AG04450 (cell line): ENCODE measurements around the gene SLC5A9. TPM values are rescaled to one million over a fixed set of nuclear protein-coding genes. Genes with fewer than 3 reads are reported as not detected.

Experiments
- CTCF ChIA-PET: fragments of 300-600, 350-600 bp; formaldehyde crosslinking; extraction: SDS; loops from one replicate; lab custom pipeline; 2022; ENCODE audit warnings: antibody characterized with exemption, inconsistent platforms; lab: Charles Lee
- POLR2A ChIA-PET: fragments of 350-600 bp; formaldehyde crosslinking; extraction: SDS; loops from one replicate; lab custom pipeline; 2021; ENCODE audit warnings: antibody characterized with exemption, inconsistent platforms; lab: Yijun Ruan, JAX
- DNase-seq: peaks from one replicate; pipeline ENCODE4 v3.0.0-alpha.2; 2011; ENCODE audit warnings: low read depth, low spot score
- H3K27ac ChIP-seq: one replicate; pipeline ENCODE4 v1.5.1; 2012; ENCODE audit warnings: low read depth, low read length, control low read depth
- H3K27me3 ChIP-seq: one replicate; pipeline ENCODE4 v1.6.0; 2012; ENCODE audit warnings: low read length; ENCODE audit not compliant: control insufficient read depth, insufficient read depth
- H3K4me3 ChIP-seq: 2 replicates; pipeline ENCODE4 v1.5.1; 2011; ENCODE audit warnings: mild to moderate bottlenecking, low read depth, low read length, control low read depth
- H3K9me3 ChIP-seq: 2 replicates; pipeline ENCODE4 v1.5.1; 2012; ENCODE audit warnings: low read length; ENCODE audit not compliant: control insufficient read depth, insufficient read depth
- polyA plus RNA-seq: library from polyadenylated mRNA; depleted of rRNA; stranded (reverse); fragments of >200 nt; gene quantifications from 2 replicates; pipeline ENCODE4 v1.2.3, GENCODE V29; 2011
- TF ChIP-seq, protein P1 (sequence below): IDR thresholded peaks from 2 replicates; pipeline ENCODE4 v1.5.1; 2011; ENCODE audit warnings: low read depth, low read length, control low read depth, inconsistent platforms

Gene SLC5A9
- polyA plus RNA-seq, 1 experiment = not detected

DNA sequence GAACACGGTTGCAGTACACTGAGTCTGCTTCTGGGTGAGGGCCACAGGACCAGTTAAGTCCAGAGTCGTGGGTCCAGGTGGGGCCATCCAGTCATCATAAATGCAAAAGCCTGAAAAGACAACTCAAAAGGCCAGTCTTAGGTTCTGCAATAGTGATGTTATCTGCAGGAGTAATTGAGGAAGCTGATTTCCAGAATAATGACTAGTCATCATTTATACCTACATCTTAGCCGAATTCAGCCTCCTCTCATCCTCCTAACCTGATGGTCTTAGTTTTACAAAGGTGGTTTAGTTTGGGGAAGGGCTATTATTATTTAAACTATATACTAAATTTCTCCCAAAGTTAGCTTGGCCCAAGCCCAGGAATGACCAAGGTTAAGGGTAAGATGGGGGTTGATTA is 23.5 kb upstream of the SLC5A9 start:
- no peaks in the 10 kb centered on the region for H3K27me3 ChIP-seq
- TF ChIP-seq, protein P1, sequence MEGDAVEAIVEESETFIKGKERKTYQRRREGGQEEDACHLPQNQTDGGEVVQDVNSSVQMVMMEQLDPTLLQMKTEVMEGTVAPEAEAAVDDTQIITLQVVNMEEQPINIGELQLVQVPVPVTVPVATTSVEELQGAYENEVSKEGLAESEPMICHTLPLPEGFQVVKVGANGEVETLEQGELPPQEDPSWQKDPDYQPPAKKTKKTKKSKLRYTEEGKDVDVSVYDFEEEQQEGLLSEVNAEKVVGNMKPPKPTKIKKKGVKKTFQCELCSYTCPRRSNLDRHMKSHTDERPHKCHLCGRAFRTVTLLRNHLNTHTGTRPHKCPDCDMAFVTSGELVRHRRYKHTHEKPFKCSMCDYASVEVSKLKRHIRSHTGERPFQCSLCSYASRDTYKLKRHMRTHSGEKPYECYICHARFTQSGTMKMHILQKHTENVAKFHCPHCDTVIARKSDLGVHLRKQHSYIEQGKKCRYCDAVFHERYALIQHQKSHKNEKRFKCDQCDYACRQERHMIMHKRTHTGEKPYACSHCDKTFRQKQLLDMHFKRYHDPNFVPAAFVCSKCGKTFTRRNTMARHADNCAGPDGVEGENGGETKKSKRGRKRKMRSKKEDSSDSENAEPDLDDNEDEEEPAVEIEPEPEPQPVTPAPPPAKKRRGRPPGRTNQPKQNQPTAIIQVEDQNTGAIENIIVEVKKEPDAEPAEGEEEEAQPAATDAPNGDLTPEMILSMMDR = no peak
- ChIA-PET POLR2A (no interaction called here), CTCF (interaction anchor here (5.5 kb wide), 1 partner anchor 88 kb away, joined by 56 read pairs; no protein-coding TSS in a partner anchor)
- H3K27ac ChIP-seq = no peak overlapping the region
- no peak for DNase-seq
- no peak overlapping the region for H3K4me3 ChIP-seq
- H3K9me3 ChIP-seq = no peaks in the 10 kb centered on the region

DNA sequence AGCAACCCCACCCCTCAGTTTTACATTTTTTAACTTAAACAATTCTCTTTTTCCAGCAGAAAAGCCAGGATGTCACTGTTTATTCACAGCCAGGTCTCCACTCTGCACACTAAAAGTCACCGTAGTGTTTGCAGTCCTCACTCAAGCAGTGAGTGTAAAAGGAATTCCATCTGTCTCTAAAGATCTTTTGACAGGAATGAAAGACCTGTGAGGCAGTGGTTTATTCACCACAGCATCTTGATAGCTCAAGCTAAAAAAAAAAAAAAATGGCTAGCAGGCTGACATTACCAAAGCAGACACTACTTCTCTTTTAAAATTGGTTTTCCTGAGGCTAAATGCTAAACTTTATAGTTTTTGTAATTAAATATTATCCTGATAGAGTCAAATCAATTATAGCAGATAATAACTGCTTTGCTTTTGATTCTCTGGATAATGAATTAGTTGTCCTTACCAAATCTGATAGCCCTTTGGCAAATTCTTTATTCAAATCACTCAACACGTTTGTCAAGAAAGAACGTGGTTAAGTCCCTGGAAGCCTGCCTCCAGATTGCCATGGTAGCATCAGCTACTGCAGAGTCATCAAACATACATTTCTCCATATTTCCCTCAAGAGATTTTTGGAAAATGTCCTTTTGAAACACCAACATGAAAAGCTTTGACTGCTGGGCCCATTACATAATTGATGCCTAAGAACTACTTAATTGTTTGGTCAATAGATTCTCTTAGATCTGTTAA is 22.2 kb upstream of the SLC5A9 start:
- ChIA-PET POLR2A (no interaction called here), CTCF (interaction anchor here (0.7 to 5.5 kb wide), 3 partner anchors 52 to 99 kb away, joined by 3 to 56 read pairs (median 3); no protein-coding TSS in a partner anchor)
- TF ChIP-seq, protein P1 = no peak
- Histone ChIP-seq H3K9me3 (no peaks in the 10 kb centered on the region), H3K27ac (no peak overlapping the region), H3K4me3 (no peak overlapping the region), H3K27me3 (no peaks in the 10 kb centered on the region)
- no peak for DNase-seq

DNA sequence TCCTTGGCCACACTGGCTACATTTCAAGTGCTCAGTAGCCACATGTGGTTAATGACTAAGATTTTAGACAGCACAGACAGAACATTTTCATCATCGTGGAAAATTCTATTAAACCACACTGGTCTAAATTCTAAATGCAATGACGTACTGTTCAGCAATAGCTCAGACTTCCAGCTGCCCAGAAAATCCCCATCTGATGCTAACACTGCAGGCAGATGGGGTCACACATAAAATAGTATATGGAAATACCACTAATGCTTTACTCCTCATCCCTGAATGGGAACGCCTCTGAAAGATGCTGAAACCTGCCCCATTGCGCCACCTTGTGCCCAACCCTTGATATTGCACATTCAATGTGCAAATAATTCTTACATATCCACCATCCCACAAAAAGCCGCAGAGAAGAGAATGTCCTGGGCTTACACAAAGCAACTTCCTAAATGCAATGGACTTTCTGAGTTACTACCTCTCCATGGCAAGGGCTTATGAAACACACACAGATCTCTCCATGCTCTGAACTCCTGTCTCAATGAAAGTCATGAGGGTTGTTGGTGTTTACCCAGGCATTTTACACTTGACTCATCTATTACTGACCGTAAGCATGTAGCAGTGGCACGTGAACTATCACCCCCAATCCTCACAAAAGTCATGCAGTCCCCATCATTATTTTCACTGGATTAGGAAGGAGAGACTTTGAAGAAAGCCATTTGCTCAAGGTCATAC is 20.3 kb upstream of the SLC5A9 start:
- peak; percentile 53 for DNase-seq
- ChIA-PET CTCF (interaction anchor here (0.5 to 5.5 kb wide), 6 partner anchors 14 to 360 kb away, joined by 3 to 56 read pairs (median 4); no protein-coding TSS in a partner anchor), POLR2A (no interaction called here)
- H3K27ac ChIP-seq = no peak overlapping the region
- no peaks in the 10 kb centered on the region for H3K9me3 ChIP-seq
- H3K4me3 ChIP-seq = no peak overlapping the region
- TF ChIP-seq, protein P1 = peak; percentile 86
- no peaks in the 10 kb centered on the region for H3K27me3 ChIP-seq

DNA sequence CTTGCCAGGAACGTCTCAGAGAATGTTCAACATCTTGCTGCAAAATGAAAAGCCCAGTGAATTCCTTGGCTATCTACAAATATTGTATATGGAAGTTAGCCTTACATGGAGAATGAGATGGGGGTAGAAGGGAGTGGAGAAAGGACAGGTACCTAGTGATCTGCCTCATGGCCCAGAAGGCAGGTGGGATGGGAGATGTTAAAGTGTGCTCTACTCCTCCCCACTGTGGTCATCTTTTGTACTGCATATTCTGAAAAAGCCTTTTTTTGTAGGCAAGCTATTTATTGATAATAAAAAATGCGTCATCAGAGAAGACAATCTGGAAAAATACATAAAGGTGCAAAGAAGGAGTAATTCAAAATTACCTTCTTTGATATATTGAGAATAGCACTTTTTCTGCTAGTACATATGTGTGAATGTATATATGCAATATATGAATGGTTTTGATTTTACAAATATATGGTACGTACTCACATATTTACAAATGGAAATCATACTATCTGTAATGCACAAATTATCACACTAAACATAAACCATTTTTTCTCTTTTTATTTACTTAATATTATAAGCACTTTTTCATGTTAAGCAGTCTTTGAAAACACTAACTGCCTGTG is 19.1 kb upstream of the SLC5A9 start:
- POLR2A ChIA-PET = no interaction called here
- CTCF ChIA-PET = interaction anchor here (0.6 to 5.5 kb wide), 9 partner anchors 13 to 718 kb away, joined by 3 to 56 read pairs (median 3); no protein-coding TSS in a partner anchor
- DNase-seq = no peak

More for the DNA sequence above, 19.1 kb upstream of the SLC5A9 start:
- no peak overlapping the region for H3K27ac ChIP-seq
- H3K9me3 ChIP-seq = no peaks in the 10 kb centered on the region
- TF ChIP-seq, protein P1 = peak; percentile 58
- no peak overlapping the region for H3K4me3 ChIP-seq
- no peaks in the 10 kb centered on the region for H3K27me3 ChIP-seq
